Skeletal muscle cell (primary cell): Measurements from ENCODE around the gene POU2F1.

Source experiments
- DNase-seq: peaks from one replicate; pipeline ENCODE4 v3.0.0-alpha.2; 2010; ENCODE audit warnings: low read depth
- H3K4me3 ChIP-seq: 2 replicates; pipeline ENCODE4 v1.5.1; 2011; ENCODE audit warnings: low read depth, mild to moderate bottlenecking, control low read depth, low read length, moderate library complexity

POU2F1 gene

DNA sequence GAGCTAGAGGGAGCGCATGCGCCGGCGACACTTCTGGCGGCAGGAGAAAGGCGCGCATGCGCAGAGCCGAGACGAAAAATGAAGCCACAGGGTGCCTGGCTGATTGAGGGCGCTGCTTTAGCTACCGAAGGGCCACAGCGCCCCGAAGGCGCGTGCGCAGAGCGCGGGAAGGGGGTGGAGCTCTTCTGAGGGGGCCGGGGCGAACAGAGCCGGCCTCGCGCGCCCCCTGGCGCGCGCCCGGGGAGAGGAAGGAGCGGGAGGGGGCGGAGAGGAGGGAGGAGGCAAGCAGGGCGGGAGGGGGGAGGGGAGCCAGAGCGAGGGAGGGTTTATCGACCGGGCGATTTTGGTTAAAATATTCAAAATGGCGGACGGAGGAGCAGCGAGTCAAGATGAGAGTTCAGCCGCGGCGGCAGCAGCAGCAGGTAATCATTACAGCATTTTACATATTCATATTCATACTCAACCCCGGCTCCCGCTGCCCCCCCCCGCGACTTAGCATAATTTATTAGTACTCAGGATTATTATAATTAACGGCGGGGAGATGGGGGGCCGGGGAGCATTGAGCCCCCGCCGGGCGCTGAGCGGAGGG lies at the start of gene POU2F1:
Gene POU2F1, plus strand, starts transcription at position 350 of the 589 bp plus-strand sequence. Its CDS starts 12 bp downstream, at position 362.
- H3K4me3 ChIP-seq, result peak within 1 kb of the TSS; percentile 72
- DNase-seq, result peak; percentile 87

DNA sequence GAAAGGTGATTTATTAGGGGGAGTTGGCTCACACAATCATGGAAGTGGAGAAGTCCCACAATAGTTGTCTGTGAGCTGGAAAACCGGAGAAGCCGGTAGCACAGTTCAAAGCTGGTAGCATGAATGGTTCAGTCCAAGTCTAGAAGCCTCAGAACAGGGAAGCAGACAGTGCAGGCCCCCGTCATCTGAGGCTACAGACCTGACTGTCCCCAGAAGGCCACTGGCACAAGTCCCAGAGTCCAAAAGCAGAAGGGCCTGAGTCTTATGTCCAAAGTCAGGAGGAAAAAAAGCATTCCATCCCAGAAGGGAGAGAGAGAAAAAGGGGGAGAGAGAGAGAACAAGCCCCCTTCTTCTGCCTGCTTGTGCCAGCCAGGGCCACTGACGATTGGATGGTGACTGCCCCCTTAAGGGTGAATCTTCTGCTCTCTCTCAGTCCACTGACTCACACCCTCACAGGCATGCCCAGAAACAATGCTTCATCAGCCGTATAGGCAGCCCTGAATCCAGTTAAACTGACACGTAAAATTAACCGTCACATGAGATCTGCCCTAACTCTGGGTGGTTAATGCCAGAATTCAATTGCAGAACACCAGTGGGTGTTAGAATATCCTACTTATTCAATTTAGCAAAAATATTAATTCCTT lies 49.3 kb upstream of the POU2F1 start:
- no peak overlapping the region for H3K4me3 ChIP-seq
- no peak for DNase-seq

DNA sequence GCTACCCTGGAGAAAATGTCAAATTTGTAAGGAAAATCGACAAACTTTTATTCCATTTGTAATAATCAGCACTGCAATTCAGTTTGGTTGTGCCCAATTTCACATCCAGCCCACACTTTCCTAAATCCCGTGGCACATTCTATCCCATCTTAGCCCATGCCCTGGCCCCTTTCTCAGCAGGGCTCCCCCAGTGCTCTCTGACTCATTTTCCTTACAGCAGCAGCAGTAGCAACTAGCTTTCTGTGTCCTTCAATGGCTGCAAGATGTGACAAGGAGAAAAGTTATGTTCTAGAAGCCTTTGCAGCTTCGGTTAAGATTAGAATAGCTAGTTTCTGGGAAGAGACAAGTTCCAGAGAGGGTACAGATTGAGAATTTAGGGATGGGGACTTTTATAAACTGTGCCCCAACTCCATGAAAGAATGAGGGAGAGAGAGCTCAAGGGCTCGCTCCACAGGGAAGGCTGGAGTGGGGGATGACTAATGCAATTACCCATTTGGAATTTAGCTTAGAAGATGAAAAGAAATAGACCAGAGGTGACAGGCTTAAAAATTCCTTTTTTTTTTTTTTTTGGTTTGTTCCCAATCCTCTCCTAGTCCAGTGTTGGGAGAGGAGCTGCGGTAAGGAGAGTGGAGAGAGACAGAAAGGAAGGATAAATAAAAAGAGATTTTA lies 47.0 kb upstream of the POU2F1 start:
- H3K4me3 ChIP-seq, result no peak overlapping the region
- DNase-seq, result no peak

DNA sequence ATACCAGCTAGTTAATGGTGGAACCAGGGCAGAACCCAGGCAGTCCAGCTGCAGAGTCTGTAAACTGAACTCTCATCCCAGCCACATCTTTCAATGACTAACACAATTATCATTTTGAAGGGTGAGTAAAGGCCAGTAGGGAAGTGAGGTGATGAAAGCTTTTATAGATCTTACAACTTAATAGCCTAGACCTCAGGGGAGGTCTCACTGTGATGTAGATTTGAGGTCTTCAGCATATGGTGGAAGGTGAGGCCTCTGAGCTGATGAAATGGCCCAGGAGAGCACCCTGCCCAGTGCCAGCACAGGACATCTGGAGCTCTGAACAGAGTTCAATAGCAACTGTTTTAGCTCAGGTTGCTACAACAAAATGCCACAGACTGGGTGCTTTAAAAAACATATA lies 44.8 kb upstream of the POU2F1 start:
- DNase-seq, result no peak
- H3K4me3 ChIP-seq, result no peak overlapping the region

DNA sequence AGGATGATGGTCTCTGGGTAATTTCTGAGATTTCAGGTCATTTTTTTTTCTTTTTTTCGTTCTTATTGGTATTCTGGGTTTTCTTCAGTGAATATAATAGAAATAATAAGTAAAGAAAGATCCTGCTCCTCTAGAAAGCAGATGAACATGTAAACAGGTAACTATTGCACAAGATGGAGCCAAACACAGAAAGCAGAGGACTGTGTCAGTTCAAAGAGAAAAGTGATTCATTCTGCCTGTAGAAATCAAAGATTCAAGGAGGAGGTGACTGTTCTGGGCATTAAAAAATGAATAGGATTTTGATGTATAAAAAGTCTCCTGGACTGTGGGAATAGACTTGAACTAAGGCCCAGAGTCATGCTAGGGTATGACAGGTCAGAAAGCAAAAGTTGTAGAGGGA lies 41.9 kb upstream of the POU2F1 start:
- DNase-seq, result no peak
- no peak overlapping the region for H3K4me3 ChIP-seq

DNA sequence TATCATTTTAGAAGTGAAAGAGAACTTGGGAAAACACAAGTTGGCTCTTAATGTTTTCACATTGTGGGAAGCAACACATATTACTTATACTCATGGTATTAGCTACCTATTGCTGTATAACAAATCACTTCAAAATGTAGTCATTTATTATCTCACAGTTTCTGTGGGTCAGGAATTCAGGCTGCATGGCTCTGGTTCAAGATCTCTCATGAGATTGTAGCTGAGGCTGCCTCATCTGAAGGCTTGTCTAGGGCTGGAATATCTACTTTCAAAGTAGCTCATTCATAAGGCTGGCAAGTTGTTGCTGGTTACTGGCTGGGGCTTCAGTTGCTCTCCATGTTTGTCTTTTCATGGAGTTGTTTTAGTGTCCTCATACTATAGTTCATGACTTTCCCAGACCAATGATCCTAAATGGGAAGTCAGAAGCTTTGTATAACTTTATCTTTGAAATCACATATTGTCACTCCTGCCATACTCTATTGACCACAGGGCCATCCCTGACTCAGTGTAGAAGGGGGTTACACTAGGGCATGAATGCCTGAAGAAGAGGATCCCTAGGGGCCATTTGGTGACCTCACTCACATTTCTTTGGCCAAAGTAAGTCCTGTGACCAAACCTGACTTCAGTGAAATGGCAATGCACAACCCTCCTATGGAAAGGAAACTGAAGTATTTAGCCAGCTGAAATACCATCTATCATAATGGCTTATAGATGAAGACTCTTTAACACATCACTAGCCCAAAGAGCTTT lies 37.9 kb upstream of the POU2F1 start:
- no peak overlapping the region for H3K4me3 ChIP-seq
- DNase-seq, result no peak

DNA sequence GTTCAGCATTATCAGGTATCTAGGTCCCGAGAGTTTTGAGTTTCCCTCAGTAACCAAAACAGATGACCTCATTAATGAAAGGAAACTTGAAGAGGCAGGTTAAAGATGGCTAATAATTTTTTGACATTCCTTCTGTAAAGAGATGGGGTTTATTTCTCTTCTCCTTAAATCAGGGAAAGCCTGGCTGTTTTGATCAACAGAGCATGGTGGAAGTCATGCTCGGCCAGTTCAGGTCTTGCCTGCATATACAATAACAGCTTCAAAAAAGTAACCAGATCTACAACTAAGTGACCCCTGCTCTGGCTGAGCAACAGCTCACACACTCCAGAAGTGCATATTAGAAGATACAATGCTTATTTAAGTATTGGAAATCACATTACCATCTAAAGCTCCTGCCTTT lies 36.6 kb upstream of the POU2F1 start:
- no peak for DNase-seq
- no peak overlapping the region for H3K4me3 ChIP-seq

DNA sequence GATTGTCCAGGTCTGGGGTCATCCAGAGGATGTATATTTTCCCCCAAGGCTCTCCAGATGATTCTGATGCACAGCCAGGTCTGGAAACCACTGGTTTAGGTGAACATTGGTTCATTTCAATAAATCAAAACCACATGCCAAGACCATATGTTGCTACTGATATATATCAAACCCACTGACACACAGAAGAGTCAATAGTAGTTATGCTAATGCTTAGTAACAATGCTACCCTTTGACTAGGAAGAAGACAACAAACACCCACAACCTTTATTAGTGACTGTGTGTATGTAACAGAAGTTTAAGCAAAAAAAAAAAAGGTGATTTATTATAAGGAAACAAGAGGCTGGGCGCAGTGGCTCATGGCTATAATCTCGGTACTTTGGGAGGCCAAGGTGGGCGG lies 35.6 kb upstream of the POU2F1 start:
- DNase-seq, result no peak
- no peak overlapping the region for H3K4me3 ChIP-seq

DNA sequence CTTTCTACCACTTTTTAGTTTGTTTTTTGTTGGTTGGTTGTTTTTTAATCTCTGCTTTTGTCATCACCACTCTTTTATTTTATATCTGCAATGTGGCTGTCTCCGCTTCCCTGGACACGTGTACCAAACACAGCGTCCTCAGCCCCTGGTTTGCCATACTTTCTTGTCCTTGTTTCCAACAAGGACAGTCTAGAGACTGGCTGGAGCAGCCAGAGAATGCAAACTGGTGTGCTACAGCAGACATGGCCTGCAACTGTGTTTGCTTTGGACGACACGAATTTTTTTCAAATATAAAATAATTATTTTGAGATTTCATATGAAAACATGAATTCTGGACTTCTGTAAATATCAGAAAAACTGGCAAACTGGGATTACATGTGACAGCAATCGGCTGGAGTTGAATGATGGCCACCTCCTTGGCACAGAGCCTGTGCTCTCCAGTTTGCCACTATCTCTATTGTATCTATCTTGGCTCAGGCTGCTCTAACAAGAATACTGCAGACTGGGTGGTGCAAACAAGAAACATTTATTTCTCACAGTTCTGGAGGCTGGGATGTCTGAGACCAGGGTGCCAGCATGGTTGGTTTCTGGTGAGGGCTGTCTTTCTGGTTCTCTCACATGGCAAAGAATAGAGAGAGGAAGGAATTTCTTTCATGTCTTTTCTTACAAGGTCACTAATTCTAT lies 34.6 kb upstream of the POU2F1 start:
- DNase-seq, result no peak
- no peak overlapping the region for H3K4me3 ChIP-seq

DNA sequence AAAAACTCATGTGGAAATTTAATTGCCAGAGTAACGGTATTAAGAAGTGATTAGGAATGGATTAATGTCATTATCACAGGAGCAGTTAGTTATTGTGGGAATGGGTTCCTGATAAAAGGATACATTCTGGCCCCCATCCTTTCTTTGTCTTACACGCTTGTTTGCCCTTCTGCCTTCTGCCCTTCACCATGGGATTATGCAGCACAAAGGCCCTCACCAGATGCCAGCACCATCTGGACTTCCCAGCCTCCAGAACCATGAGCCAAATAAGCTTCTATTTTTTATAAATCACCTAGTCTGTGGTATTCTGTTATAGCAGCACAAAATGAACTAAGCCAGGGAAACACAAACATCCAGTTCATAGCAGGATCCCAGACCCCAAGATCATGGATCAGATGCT lies 33.9 kb upstream of the POU2F1 start:
- no peak for DNase-seq
- no peak overlapping the region for H3K4me3 ChIP-seq

DNA sequence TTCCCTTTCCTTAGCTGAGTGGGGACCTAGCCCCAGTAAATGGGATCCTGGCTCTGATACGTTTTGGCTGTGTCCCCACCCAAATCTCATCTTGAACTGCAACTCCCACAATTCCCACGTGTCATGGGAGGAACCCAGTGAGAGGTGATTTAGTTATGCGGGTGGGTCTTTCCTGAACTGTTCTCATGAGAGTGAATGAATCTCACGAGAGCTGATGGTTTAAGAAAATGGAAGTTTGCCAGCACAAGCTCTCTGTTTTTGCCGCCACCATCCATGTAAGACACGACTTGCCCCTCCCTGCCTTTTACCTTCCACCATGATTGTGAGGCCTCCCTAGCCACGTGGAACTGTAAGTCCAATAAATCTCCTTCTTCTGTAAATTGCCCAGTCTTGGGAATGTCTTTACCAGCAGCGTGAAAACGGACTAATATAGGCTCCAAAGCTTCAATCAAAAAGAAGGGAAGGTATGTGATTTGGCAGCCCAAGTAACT lies 29.9 kb upstream of the POU2F1 start:
- H3K4me3 ChIP-seq, result no peak overlapping the region
- no peak for DNase-seq

DNA sequence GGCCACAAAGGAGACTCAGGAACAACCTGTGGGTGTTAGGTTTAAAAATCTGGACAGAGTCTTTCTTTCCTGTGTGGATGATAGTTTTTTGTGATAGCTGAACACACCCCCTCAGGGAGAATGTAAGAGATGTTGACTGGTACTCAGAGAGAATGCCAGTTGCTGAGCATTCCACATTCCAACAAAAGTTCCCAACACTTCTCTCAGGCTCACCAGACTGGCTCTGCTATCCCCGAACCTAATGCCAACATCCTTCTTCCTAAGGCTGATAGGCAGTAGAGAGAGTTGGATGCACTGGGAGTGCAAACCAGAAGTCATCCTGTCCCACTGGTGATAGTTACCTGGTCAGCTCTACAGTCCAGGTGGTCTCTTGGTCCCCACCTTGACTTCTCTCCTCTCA lies 28.7 kb upstream of the POU2F1 start:
- no peak for DNase-seq
- no peak overlapping the region for H3K4me3 ChIP-seq

DNA sequence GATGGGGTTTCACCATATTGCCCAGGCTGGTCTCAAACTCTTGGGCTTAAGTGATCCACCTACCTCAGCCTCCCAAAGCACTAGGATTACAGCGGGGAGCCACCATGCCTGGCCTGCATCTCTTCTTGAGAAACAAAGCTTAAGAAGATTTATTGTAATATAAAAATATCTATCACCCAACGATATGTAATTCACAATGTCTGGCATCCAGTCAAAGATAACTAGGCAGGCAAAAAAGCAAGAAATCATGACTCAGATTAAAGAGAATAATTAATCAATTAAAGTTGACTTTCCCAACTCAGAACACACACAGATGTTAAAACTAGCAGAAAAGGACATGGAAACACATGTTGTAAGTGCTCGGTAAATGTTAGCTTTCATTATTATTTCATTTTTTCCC lies 26.5 kb upstream of the POU2F1 start:
- no peak overlapping the region for H3K4me3 ChIP-seq
- DNase-seq, result no peak

DNA sequence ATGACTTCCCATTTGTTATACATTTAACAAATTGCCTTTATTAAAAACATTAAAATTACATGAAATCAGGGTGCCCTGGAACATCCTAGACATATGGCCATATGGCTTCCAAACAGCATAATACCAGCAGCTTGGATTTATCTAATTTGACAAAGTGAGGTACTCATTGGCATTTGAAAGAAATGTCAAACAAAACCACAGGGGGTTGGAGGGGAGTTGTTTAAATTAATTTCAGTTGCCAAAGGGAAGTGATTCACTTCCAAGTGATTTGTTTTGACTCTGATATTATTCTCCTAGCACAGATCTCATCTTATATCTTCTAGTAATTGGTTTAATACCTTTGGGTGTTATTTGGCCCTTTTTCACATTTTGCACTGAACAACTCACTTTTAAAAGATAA lies 24.5 kb upstream of the POU2F1 start:
- DNase-seq, result no peak
- H3K4me3 ChIP-seq, result no peak overlapping the region

DNA sequence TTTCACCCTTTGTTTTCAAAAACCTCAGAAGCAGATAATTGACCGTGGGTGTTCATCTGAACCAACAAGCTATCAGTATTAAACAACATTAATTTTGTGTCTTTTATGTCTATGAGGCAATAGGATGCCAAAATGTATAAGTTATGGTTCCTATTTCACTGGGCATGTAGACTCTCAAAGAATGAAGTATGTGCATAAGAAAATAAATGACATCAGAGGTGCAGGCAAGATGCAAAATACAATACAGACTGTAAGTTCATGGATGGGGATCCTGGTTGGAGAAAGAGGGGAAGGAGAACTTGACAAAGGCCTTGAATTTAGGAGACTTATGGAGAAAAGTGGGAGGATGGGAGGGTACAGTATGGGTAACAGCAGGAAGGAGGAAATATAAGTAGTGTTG lies 23.4 kb upstream of the POU2F1 start:
- H3K4me3 ChIP-seq, result no peak overlapping the region
- DNase-seq, result no peak

DNA sequence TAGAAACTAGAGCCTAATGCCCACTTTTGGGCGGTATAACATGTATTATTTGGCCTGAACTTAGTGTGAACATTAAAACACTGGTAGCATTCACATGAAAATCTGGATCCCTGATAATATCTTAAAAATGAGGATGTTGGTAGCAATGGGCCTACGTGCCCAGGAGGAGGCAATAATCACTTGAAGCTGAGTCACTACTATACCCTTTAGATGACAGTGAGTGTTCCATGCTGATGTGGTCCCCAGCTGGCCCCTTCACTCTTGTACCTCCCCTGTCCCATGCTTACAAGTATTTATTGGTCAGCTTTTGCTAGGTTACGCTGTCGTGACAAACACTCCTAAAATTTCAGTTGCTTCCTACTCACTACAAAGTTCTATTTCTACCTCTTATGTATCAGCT lies 23.0 kb upstream of the POU2F1 start:
- no peak for DNase-seq
- H3K4me3 ChIP-seq, result no peak overlapping the region

DNA sequence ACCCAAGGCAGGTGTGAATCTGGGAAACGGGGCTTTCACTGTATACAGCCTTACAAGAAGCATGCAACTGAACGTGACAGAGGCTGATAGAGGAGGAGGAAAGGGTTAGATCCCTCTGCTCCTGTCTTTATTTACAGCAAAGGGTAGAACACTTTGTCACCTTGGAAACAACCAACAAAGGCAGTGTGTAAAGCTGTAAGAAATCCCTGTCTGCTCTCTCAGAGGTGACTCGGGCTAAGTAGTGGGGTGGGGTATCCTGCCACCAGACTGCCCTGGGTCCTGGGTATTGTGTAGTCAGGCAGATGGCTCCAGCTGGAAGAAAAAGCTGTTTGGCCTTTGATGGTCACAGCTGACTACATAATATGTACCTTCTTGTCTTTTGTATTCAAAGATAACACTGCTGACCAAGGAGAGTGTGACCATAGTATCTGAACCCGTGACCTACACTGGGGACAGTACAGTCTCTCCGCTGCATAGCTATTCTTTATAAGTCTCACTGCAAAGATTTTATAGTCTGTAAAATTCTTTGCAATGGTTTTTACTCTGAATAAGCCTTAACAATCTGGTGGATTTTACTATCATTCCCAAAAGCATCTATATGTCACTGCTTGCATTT lies 22.1 kb upstream of the POU2F1 start:
- no peak for DNase-seq
- no peak overlapping the region for H3K4me3 ChIP-seq

DNA sequence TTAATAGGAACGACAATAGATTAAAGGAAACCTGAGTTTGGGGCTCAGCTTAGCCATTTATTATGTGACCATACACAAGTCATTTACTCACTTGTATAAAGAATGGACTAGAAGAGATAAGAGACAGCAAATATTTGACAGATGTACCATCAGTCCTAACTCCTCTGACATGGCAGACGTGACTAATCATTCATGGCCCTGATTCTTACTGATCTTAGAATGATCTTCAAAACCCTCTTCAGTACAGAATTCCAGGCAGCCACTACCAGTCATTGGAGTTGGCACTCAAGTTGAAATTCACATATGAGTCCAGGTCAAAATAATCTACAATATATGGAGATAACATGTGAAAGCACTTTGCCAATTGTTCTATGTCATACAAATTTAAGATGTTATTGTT lies 21.0 kb upstream of the POU2F1 start:
- no peak overlapping the region for H3K4me3 ChIP-seq
- no peak for DNase-seq

DNA sequence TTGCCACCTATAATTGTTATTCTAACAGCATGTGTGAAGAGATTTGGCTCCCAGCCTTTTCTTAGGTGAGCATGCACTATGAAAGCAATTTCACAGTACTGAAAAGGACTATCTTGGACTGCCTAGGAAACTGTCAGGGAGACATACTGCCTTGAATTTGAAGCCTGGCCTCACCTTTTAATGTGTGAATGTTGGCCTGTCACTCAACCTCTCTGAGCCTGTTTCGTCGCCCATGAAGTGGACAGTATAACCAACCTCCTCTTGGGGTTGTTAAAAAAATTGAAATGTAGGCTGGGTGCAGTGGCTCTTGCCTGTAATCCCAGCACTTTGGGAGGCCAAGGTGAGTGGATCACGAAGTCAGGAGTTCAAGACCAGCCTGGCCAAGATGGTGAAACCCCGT lies 20.4 kb upstream of the POU2F1 start:
- no peak overlapping the region for H3K4me3 ChIP-seq
- DNase-seq, result no peak
